Activated CD8-positive, alpha-beta memory T cell treated with anti-CD3 and anti-CD28 coated beads, Interleukin-2, amount 50 U/mL, for 4 hours (primary cell): ENCODE data around the gene ABHD4.
"Not testable (repeated sequence)": the region's sequence is repeated elsewhere in the genome, so short reads cannot be mapped to it uniquely, and the experiment has no call there.

Source experiments
- DNase-seq: peaks from one replicate; pipeline ENCODE4 v3.0.0-alpha.2; 2020

Gene ABHD4

DNA sequence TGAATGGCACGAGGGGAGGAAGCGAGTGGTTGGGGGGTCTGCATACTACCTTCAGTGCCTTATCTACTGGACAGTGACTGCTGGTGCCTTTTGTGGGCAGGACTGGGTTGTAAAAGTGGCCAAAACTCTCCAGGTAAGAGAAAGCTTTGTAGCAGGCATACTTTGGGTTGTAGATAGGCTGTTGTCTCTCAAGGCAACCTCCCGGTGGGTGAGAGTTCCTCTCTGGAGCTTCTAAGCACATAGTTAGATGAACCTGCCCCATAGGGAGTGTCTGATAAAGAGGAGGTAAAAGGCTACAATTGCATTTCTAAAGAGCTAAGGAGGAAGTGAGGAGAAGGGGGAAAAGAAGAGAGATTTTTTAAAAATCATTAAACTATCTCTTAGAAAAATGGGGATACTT, 4.9 kb upstream of the ABHD4 start:
- no peak for DNase-seq

DNA sequence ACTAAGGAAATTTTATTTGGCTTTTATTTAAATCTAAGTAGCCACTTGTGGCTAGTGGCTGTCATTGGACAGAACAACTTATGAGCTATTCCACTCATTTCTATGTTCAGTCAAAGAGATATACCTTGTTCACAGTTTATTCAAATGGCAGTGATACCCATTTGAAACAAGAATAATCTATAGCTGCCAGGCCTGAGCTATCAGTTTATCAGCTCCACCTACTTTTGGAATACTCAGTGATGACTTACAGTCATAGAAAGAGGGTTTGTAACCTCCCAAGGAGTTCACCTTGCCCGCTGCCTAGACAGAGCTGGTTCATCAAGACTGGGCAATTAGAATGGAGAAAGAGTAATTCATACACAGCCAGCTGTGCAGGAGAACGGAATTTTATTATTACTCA, 4.5 kb upstream of the ABHD4 start:
- DNase-seq, result no peak

DNA sequence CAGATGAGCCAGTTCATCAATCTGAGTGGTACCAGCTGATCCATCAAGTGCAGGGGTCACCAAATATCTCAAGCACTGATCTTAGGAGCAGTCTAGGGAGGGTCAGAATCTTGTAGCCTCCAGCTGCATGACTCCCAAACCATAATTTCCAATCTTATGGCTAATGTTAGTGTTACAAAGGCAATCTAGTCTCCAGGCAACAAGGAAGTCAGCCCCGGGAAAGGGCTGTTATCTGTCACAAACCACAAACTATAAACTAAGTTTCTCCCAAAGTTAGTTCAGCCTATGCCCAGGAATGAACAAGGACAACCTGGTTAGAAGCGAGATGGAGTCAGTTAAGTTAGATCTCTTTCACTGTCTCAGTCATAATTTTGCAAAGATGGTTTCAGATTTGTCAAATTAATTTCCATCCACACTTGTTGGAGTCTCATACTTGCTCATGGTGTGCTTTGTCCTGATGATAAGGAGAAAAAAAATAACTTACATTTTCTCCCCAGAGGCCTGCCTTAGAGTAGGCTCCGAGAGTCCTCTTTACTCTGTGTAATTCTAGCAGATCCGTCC, 3.9 kb upstream of the ABHD4 start:
- no peak for DNase-seq

DNA sequence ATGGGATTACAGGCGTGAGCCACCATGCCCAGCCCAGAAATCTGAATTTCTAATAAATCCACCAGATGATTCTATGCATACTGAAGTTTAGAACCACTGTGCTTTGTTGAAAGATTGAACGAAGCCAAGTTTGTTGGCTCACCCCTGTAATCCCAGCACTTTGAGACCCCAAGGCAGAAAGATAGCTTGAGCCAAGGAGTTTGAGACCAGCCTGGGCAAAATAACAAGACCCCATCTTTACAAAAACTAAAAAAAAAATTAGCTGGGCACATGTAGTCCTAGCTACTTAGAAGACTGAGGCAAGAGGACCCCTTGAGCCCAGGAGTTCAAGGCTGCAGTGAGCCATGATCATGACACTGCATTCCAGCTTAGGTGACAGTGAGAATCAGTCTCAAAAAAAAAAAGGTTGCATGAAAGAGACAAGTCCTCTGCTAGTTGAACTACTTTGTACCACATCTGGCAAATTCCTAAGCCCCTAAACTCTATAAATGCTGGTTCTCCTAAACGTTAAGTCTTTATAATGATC, 1.7 kb upstream of the ABHD4 start:
- no peak for DNase-seq

DNA sequence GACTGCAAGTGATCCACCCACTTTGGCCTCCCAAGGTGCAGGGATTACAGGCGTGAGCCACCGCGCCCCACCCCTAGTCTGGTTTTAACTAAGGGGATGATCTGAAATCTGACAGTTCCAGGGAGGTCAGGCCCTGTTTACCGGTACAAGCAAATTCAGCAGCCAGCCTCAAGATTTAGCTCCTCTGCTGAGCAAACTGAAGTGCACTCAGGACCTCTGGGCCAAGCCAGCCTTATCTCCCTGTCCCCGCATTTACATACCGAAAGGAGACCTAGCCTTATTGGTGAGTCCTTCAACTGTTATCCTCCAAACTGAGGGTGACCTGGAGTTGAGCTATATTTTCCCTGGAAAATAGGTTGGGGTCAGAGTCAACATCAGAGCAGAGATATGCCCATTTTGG, 835 bp upstream of the ABHD4 start:
- DNase-seq, result no peak

DNA sequence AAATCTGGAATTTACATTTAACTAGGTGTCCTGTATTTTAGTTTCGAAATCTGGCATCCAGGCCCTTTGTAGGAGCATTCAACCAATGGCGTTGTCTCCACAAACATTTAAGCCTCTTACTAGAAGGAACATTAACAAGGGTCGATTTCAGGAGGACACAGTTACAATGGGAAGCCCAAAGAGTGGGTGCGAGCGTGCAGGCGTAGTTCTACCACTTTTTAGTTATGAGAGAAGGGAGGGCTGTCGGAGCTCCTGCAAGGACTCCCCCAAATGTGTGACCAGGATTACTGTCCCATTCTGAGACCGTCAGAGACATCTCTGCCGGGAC, 365 bp upstream of the ABHD4 start:
- DNase-seq, result no peak

DNA sequence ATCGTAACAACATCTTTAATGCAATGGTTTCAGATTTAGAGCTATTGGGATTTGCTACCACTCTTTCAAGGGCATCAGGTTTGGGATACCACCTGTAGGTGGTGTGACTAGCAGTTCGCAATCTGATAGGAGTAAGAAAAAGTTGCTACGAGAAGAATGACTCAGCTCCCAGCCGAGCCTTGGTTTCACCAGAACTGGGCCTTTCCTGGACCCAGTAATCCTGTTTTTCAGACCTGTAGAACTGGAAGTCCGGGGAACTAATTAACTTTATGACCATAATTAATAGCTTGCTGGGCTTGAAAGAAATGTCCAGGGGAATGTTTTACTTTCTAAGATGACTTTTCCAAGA, 770 bp downstream of the ABHD4 start:
- DNase-seq, result peak; percentile 39

DNA sequence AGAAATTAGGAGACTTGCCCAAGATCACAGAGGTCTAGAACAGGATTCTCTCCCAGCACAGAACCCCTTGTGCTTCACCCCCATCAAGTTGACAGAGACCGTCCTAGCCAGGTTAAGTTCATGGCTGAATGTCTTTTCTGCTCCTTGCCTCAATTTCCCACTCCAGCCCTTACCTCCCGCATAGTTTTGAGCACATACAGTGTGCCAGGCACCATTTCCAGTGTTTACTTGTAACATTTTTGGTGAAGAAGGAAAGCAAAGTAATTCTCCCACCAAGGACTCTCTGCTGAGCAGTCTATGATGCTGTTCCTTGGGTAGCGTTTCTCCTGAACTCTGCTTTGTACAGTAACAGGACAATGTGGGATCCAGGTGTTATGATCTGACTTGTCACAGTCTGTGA, 1.2 kb downstream of the ABHD4 start:
- DNase-seq, result no peak

DNA sequence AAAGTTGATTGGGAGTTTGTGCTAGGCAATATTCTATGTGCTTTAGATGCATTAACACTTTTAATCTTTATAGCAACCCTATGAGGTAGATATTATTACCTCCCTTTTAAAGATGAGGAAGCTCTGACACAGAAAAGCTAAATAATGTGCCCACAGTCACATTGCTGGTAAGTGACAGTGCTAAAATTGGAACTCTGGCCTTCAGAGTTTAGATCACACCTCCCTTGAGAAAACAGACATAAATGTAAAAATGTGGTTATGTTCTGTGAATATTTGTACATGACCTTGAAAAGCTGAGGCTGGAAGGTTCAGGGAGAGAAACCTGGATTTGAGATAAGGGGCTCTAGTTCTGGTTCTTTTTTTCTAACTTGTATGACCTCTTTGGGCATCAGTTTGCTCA, 1.9 kb downstream of the ABHD4 start:
- no peak for DNase-seq

DNA sequence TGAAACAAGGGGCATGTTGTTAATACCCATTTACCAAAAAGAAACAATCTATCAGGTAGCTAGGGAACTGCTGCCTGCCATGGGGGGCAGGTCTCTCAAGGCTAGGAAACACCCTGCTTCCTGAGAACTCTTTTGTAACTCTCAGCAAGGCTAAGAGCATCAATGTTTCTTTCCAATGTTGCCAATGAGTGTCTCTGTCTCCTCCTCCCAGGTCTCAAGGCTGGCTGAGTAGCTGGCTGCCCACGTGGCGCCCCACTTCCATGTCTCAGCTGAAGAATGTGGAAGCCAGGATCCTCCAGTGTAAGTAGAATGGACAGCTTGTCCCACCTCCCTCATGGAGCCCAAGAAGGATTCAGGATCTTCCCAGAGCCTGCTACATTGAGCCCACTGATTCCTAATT, 3.4 kb downstream of the ABHD4 start:
- no peak for DNase-seq

DNA sequence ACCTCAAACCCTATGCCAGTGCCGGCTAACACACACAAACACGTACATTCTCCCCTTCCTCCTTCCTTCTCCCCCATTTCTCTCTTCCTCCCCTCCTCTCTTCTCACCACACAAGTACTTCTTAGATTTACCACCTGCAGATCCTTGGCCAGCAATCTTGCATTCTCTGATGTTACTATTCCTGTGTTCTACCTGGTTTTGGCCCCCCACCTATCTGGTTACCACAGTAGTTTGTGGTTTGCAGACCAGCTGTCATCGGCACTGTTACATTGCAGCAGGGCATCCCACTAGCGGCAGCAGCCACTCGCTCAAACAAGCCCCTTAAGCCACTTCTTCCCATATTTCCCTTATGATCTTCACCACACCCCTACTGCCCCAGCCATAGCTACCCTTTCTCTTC, 3.9 kb downstream of the ABHD4 start:
- no peak for DNase-seq

DNA sequence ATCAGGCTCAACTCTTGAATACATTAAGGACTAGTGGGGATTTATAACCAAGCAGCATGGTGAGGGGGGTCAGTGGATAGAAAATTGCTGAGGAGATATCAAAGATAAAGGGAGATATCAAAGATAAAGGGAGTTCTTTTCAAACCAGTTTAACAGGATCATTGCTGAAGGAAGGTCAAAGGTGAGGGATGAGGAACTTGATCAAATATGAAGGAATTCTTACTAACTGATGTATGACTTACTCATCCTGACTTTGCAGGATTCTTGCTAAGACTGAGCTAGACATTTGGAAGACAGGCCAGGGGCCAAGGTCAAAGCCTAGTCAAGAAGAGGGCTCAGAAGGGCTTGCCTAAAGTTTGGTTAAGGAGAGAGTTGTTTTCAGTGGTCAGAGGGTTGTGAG, 4.8 kb downstream of the ABHD4 start:
- no peak for DNase-seq

DNA sequence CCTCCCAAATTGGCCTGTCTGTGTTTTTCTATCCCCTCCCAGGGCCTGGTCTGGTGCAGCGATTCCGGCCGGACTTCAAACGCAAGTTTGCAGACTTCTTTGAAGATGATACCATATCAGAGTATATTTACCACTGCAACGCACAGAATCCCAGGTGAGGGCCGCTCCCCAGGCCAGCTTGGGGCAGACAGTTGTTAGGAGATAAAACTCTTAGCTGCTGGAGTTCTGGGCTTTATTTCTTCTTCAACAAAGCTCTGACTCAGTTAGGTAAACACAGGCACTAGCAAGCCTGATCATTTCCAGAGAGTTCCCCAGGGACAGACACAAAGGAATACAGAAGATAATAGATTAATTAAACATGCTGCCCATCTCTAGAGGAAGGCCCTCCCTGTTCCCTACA, 8.3 kb downstream of the ABHD4 start:
- DNase-seq, result no peak

DNA sequence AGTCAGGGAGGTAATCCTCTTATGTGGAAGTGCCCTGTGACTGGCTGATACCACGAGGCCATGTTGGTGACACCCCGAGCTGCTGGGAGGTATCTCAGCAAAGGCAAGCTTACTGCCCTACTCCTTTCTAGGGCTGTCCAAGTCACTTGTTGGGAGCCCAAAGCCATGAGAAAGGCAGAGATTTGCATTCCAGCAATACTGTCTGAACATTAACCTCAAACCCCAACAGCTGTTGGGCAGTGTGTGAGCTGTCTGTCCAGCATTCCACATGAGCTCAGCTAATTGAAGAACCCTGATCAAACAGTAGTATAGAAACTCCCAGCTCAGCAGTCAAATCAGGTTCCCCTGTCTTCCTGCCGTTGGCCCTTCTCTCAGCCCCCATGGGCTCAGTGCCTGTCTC, 9.2 kb downstream of the ABHD4 start:
- DNase-seq, result no peak

DNA sequence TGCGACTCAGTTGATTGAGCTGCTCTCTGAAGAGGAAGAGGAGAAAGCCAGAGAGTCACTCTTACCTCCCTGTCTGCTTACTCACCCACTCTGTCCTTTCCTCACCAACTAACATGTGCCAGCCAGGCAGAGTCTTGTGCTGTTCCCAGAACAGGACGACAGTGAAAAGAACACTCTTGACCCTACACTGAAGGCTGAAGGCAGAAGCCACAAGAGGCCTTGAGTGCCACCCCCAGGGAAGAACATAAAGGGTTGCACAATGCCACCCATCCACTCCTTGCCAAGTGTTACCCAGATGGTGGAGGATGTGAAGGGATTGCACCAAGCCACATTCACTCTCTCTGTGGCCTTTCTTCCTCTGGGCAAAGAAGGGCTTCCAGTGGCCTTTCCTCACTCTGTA, 12.8 kb downstream of the ABHD4 start:
- no peak for DNase-seq

DNA sequence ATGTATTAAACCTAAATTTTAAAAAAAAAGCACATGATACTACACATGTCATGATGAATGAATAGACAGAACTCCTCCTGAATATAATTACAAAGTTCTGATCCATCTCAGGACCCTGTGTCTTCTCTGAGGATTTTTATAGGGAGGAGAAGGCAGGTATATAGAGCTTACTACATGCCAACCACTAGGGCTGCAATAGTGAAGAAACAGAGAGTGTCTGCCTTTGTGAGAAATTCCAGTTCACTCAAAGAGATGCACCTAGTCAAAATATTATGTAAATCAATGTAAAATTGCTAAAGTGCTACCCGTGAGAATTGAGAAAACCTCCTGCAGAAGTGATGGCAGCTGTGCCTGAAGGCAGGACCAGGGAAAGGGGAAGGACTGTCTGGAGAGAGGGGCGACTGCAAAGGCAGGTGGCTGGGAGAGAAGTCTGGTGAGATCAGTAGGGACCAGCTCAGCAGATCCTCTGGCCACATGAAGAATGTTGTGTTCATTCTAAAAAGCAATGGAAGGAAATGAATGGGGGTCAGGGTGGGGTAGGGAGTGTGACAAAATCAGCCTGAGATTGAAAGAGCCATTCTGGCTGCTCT, 15.1 kb downstream of the ABHD4 start:
- no peak for DNase-seq

DNA sequence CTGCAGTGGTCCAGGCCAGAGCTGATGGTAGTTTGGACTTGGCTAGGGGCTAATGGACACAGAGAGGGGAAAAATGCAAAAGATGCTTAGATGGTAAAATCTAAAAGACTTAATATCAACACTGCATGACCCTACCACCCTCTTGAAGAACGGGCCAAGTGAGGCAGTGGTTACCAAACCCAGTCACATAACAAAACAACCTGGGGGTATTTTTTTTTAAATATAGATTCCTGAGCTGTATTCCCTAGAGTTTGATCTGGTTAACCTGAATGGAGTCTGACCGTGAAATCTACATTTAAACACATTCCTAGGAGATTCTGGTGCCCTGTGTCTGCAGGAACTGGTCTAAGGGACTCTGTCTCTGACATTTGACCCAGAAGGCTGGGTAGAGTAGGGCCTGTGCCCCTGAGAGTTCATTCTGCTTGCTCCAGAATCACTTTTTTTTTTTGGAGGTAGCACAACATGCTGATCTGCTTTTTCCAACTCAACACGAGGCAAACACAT, 15.7 kb downstream of the ABHD4 start:
- no peak for DNase-seq

DNA sequence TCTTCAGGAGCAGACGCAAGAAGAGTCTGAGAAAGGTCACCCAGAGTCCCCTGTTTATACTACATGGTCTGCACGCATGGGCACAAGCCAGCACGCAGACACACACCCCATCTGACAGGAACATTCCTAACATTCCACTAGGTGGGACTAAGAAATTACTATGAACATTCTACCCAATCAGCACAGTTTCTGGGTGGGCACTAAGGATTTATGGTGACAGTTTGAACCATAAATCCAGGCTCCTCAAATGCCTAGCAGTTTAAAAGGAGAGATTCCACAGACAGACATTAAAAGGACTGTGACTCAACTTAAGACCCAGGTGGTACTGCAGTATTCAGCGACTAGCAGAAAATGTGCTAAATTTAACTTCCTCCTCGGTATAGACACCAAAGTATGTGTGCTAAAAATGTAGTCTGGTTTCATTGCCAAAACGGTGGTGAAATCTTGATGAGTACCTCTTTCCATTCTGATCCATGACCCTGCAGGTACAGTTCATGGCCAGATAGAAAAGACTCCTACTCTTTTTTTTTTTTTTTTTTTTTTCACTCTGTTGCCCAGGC, 16.2 kb downstream of the ABHD4 start:
- DNase-seq, result no peak

DNA sequence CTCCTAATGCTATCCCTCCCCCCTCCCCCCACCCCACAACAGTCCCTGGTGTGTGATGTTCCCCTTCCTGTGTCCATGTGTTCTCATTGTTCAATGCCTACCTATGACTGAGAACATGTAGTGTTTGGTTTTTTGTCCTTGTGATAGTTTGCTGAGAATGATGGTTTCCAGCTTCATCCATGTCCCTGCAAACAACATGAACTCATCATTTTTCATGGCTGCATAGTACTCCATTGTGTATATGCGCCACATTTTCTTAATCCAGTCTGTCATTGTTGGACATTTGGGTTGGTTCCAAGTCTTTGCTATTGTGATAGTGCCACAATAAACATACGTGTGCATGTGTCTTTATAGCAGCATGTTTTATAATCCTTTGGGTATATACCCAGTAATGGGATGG, 17.7 kb downstream of the ABHD4 start:
- DNase-seq, result not testable (repeated sequence)

DNA sequence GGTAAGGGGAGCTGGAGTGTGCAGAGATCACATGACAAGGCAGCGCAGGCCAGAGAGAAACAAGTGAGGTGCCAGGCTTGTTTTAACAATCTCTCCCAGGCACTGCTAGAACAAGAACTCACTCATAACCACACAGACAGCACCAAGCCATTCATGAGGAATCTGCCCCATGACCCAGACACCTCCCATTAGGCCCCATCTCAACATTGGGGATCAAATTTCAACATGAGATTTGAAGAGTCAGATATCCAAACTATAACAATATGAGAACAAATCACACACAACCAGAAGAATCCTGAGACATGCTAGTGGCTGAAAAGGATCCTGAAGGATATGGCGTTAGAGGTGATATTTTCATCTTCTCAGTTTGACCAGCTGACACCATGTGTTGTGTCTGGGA, 24.2 kb downstream of the ABHD4 start:
- DNase-seq, result no peak

DNA sequence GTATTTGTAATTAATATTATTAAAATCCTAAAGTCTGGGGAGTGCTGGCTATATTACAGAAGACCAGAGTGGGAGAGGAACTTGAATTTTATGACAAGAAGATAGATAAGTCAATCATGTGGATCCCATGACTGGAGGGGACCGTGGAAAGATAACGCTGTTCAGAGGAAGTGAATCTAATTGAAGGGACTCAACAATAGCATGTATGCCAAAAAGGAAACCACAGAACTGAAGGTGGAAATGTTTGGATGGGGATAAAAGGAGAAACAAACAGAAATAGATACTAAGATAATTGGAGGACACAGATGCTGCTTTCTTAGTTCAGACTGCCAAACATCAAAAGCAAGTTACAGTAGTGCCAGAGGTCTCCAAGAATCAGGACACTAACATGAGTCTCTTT, 24.9 kb downstream of the ABHD4 start:
- DNase-seq, result no peak

DNA sequence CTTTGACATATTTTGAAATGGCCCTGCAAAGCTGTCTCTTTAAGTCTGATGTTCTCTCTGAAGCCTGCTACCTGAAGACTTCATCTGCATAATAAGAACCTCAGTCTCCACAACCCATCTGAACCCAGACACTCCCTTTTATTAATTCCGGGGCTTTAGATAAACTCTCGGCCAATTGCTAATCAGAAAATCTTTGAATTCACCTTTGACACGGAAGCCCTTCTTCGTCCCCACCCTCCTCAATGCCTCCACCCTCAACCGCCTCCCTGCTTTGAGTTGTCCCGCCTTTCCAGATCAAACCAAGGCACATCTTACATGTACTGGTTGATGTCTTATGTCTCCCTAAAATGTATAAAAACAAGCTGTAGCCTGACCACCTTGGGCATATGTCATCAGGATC, 28.5 kb downstream of the ABHD4 start:
- DNase-seq, result no peak

DNA sequence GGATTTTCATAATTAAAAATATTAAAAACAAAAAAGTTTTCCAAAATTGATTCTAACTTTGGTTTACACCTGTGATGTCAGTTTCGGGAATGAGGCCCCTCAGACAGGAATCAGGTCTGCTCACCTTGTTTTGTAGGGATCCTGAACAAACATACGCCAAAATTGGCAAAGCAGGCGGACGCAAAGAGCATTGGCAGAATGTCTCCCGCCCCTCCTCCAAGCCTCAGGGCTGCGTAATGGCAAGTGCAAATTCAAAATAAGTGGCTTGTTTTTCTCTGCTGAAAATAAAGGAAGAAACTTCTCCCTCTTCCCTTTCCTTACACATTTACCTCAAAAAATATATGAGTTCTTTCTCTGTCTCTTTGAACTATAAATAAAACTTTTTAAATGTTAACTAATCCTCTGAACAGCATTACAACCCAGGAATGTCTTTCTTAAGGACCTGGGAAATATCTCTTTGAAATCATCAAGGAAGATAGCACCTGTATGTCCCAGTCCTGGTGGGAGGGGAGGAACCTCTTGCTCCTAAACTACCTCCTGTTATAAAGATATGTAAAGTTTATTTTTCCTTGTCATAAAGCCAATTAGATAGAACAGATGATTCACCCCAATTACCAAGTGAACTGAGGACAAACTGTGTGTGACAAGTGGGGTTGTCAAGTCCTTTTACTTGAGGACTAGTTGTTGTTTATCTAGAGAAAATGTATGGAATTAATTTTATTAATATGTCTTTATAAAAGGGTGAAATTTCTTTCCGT, 29.6 kb downstream of the ABHD4 start:
- DNase-seq, result no peak

DNA sequence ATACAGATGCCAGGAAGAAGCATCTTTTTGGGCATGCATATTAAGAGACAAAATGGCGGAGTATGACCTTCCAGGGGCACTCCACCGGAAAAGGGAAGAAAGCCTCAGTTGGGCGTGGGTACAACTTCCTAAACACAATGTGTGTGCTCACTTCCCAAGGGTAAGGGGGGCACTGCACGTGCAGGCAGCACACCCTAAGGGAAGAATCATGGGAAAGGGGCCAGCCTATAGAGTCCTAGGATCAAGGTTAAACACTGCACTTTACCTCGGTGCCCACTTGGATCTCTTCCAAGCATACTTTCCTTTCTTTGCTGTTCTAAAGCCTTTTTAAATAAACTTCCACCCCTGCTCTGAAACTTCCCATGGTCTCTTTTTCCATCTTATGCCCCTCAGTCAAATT, 31.3 kb downstream of the ABHD4 start:
- DNase-seq, result no peak
